Measurements from ENCODE around the gene INSRR.

Gene INSRR

DNA sequence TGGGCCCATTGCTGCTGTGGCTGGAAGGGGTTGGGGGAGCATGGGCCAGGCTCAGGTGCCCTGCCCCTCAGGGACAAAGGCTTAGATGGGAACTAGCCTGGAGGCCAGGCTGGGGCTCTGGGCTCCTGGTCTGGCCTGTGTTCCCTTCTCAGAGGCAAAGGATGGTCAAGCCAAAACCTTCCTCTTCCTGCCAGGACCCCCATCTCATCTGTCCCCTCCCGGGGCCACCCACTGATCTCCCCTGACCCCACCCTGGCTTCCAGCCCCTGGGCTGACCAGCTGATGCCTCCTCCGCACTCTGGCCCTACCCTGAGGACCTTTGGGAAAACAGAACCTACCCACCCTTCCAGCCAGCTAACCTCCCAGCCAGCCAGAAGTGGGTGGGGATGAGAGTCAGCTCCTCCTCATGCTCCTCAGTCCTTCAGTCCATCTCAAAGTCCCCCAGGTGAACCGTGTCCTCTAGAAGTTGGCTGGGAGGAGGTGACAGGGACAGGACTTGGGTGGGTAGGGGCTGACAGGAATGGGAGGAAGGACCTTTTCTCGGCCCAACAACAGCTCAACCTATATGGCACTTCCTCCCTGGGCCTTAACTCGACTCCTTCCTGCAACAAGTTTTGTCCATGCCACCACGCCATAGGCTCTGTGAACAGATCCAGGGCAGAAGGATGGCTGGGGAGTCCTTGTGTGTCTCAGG, 42.1 kb upstream of the INSRR start:
- Histone ChIP-seq H3K9me3 (ENCODE audit: control insufficient read depth, low read length) (peaks cover 4% of the 10 kb centered on the region), H3K27ac (ENCODE audit: low read depth, low read length, severe bottlenecking) (no peak overlapping the region), H3K4me3 (ENCODE audit: extremely low read depth, insufficient read depth, low read length, poor library complexity, severe bottlenecking) (no peak overlapping the region), H3K36me3 (ENCODE audit: control insufficient read depth, insufficient read depth, low read length) (peaks cover 28% of the 10 kb centered on the region), H3K4me1 (ENCODE audit: control insufficient read depth, insufficient read depth, low read length, poor library complexity, severe bottlenecking) (peaks cover 52% of the 10 kb centered on the region)
- 60% methylated on average over 3 of the region's 6 CpGs; no CpG with 5 or more reads in 1 of the 2 experiments for WGBS, 2 experiments (ENCODE audit: insufficient coverage in 2 of 2)

DNA sequence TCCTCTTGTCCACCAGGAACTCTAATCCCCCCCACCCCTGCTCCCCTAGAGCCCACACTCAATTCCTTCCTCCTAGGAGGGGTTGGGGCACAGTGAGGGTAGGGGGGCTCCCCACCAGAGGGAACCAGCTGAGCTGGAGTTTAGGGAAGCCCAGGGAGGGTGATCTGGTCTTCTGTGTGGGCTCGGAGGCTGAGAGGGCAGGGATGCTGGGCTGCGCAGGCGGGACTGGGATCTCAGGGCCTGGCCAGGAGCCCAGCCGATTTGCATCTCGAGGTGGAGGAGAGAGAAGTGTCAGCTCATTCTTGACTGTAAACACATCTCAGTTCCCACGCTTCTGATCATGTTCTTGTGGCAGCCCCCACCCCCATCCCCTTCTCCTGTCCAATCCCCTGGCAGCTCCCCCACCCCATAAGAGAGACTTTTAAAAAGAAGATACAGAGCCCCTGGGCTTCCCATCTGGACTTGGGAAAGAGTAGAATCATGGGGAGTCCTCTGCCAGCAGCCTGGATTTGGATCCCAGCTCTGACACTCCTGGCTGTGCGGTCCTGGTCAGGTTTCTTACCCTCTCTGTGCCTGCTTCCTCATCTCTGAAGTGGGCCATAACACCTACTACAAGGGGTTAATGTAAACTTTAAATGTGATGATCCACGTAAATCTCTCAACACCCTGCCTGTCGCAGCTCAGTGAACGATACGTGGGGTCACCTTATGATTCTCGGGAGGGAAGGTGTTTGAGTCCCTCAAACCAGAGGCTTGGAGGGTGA, 41.2 kb upstream of the INSRR start:
- H3K36me3 ChIP-seq (ENCODE audit: control insufficient read depth, insufficient read depth, low read length) = peaks cover 19% of the 10 kb centered on the region
- WGBS, 2 experiments (ENCODE audit: insufficient coverage in 2 of 2) = 94 to 95% methylated on average over 6 to 7 of the region's 12 CpGs
- H3K4me3 ChIP-seq (ENCODE audit: extremely low read depth, insufficient read depth, low read length, poor library complexity, severe bottlenecking) = no peak overlapping the region
- peaks cover 61% of the 10 kb centered on the region for H3K4me1 ChIP-seq (ENCODE audit: control insufficient read depth, insufficient read depth, low read length, poor library complexity, severe bottlenecking)
- no peaks in the 10 kb centered on the region for H3K9me3 ChIP-seq (ENCODE audit: control insufficient read depth, low read length)
- H3K27ac ChIP-seq (ENCODE audit: low read depth, low read length, severe bottlenecking) = no peak overlapping the region

- WGBS, 2 experiments (ENCODE audit: insufficient coverage in 2 of 2) = 93 to 94% methylated on average over 8 to 10 of the region's 12 CpGs
- Histone ChIP-seq H3K9me3 (ENCODE audit: control insufficient read depth, low read length) (no peaks in the 10 kb centered on the region), H3K4me1 (ENCODE audit: control insufficient read depth, insufficient read depth, low read length, poor library complexity, severe bottlenecking) (peaks cover 68% of the 10 kb centered on the region), H3K27ac (ENCODE audit: low read depth, low read length, severe bottlenecking) (peak overlapping the region; percentile 97), H3K4me3 (ENCODE audit: extremely low read depth, insufficient read depth, low read length, poor library complexity, severe bottlenecking) (no peak overlapping the region), H3K36me3 (ENCODE audit: control insufficient read depth, insufficient read depth, low read length) (peaks cover 11% of the 10 kb centered on the region)
Observed at GRCh38 chr1:156898971-156899664, 40.2 kb upstream of the INSRR start.

DNA sequence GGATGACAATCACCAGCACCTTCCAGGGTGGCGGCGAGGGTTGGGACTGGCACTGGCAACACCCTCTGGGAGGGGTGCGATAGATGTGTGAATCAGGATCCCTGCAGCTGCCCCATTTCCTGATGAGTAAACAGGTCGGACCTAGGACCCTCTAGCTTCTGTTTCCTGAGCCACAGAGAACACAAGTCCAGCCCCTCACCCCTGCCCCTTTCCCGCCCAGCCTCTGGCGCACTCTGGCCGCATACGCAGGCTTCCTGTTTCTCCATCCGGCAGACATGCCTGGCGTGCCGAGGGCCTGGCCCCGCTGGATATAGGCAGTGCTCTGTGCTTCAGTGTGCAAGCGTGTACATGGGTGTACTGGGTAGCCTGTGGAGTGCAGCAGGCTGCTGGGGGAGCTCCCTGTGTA, 39.2 kb upstream of the INSRR start:
- 42 to 49% methylated on average over 8 to 9 of the region's 13 CpGs for WGBS, 2 experiments (ENCODE audit: insufficient coverage in 2 of 2)
- H3K4me1 ChIP-seq (ENCODE audit: control insufficient read depth, insufficient read depth, low read length, poor library complexity, severe bottlenecking) = peaks cover 66% of the 10 kb centered on the region

DNA sequence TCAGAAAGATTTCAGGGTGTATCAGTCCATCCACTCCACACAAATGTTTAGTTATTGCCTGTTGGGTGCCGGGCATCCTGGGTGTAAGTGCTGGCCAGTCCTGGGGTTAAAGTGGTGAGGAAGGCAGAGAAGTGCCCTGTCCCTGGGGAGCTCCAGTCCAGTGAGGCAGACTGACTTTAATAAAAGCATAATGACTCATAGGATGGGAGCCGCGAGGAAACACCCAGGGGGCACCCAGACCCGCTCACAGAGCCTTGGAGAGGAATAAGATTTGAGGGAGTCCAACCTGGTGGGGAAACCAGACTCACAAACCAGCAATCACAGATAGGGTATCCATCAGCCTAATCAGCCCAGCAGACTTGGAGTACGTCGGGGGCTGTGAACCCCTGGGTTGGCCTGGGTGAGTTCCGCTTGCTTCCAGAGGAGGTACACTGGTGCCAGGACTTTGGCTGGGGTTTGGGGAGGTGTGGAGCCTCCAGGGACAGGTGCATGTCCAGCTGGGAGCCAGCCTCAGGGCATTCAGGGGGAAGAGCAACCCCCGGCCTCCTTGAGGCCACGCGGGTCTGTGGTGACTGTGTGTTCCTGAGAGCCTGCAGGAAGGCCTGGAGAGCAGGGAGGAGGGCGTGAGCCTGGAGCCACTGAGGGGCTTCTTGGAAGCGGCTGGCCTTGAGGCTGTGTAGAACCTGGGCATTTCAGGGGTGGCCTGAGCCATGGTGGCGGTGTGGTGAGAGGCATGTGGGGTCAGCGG, 38.3 kb upstream of the INSRR start:
- Histone ChIP-seq H3K9me3 (ENCODE audit: control insufficient read depth, low read length) (no peaks in the 10 kb centered on the region), H3K27ac (ENCODE audit: low read depth, low read length, severe bottlenecking) (peak overlapping the region; percentile 97), H3K36me3 (ENCODE audit: control insufficient read depth, insufficient read depth, low read length) (peaks cover 7% of the 10 kb centered on the region), H3K4me3 (ENCODE audit: extremely low read depth, insufficient read depth, low read length, poor library complexity, severe bottlenecking) (peak overlapping the region; percentile 1), H3K4me1 (ENCODE audit: control insufficient read depth, insufficient read depth, low read length, poor library complexity, severe bottlenecking) (peaks cover 63% of the 10 kb centered on the region)
- WGBS, 2 experiments (ENCODE audit: insufficient coverage in 2 of 2) = 83 to 84% methylated on average over 11 to 12 of the region's 14 CpGs

More for the DNA sequence above, 39.2 kb upstream of the INSRR start:
- peak overlapping the region; percentile 97 for H3K27ac ChIP-seq (ENCODE audit: low read depth, low read length, severe bottlenecking)
- H3K9me3 ChIP-seq (ENCODE audit: control insufficient read depth, low read length) = no peaks in the 10 kb centered on the region
- peaks cover 7% of the 10 kb centered on the region for H3K36me3 ChIP-seq (ENCODE audit: control insufficient read depth, insufficient read depth, low read length)
- peak overlapping the region; percentile 11 for H3K4me3 ChIP-seq (ENCODE audit: extremely low read depth, insufficient read depth, low read length, poor library complexity, severe bottlenecking)

DNA sequence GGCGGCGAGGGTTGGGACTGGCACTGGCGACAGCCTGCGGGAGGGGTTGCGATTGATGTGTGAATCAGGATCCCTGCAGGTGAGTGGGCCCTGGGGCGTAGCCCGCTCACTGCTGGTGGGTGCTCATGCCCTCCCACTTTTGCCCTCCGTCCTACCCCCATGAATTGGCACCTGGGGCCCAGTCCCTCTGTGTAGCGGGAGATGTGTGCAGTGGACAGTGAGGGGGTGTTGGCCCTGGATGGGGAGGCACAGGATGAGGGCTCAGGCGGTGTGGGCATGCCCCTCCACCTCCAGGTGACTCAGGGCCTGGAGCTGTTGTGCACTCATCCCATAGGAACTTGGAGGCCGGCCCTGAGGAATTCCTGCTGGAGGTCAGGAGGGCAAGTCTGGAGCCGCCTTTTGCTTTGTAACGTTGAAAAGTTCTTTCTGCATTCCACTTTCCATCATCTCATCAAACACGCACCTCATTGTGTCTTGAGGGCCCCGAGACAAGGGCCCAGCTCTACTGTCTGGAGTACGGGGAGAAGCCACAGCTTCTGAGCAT, 37.6 kb upstream of the INSRR start:
- Histone ChIP-seq H3K4me3 (ENCODE audit: extremely low read depth, insufficient read depth, low read length, poor library complexity, severe bottlenecking) (no peak overlapping the region), H3K36me3 (ENCODE audit: control insufficient read depth, insufficient read depth, low read length) (peaks cover 7% of the 10 kb centered on the region), H3K9me3 (ENCODE audit: control insufficient read depth, low read length) (no peaks in the 10 kb centered on the region), H3K4me1 (ENCODE audit: control insufficient read depth, insufficient read depth, low read length, poor library complexity, severe bottlenecking) (peaks cover 62% of the 10 kb centered on the region), H3K27ac (ENCODE audit: low read depth, low read length, severe bottlenecking) (peak overlapping the region; percentile 97)
- 73 to 78% methylated on average over 12 to 13 of the region's 16 CpGs for WGBS, 2 experiments (ENCODE audit: insufficient coverage in 2 of 2)

DNA sequence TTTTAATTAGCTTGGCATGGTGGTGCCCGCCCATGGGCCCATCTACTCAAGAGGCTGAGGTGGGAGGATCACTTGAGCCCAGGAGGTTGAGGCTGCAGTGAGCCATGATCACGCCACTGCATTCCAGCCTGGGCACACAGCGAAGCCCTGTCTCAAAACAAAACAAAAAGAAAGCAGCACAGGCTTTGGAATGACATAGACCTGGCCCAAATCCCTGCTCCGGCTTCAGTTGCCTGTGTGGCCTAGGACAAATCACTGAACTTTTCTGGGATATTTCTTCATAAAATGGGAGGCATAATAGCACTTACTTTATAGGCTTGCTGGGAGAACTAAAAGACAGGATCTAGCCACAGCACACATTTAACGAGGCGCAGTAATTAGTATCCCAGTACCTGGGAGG, 37.0 kb upstream of the INSRR start:
- Histone ChIP-seq H3K4me1 (ENCODE audit: control insufficient read depth, insufficient read depth, low read length, poor library complexity, severe bottlenecking) (peaks cover 56% of the 10 kb centered on the region), H3K36me3 (ENCODE audit: control insufficient read depth, insufficient read depth, low read length) (peaks cover 7% of the 10 kb centered on the region), H3K9me3 (ENCODE audit: control insufficient read depth, low read length) (no peaks in the 10 kb centered on the region), H3K4me3 (ENCODE audit: extremely low read depth, insufficient read depth, low read length, poor library complexity, severe bottlenecking) (no peak overlapping the region), H3K27ac (ENCODE audit: low read depth, low read length, severe bottlenecking) (peak overlapping the region; percentile 97)
- 89 to 97% methylated on average over 5 to 6 of the region's 6 CpGs for WGBS, 2 experiments (ENCODE audit: insufficient coverage in 2 of 2)

GRCh38 chr1:156895455-156895812, 36.5 kb upstream of the INSRR start:
- Histone ChIP-seq H3K4me1 (ENCODE audit: control insufficient read depth, insufficient read depth, low read length, poor library complexity, severe bottlenecking) (peaks cover 55% of the 10 kb centered on the region), H3K36me3 (ENCODE audit: control insufficient read depth, insufficient read depth, low read length) (peaks cover 5% of the 10 kb centered on the region), H3K27ac (ENCODE audit: low read depth, low read length, severe bottlenecking) (peak overlapping the region; percentile 97), H3K4me3 (ENCODE audit: extremely low read depth, insufficient read depth, low read length, poor library complexity, severe bottlenecking) (peak overlapping the region; percentile 53), H3K9me3 (ENCODE audit: control insufficient read depth, low read length) (no peaks in the 10 kb centered on the region)
- 79 to 92% methylated on average over 3 to 4 of the region's 4 CpGs for WGBS, 2 experiments (ENCODE audit: insufficient coverage in 2 of 2)

DNA sequence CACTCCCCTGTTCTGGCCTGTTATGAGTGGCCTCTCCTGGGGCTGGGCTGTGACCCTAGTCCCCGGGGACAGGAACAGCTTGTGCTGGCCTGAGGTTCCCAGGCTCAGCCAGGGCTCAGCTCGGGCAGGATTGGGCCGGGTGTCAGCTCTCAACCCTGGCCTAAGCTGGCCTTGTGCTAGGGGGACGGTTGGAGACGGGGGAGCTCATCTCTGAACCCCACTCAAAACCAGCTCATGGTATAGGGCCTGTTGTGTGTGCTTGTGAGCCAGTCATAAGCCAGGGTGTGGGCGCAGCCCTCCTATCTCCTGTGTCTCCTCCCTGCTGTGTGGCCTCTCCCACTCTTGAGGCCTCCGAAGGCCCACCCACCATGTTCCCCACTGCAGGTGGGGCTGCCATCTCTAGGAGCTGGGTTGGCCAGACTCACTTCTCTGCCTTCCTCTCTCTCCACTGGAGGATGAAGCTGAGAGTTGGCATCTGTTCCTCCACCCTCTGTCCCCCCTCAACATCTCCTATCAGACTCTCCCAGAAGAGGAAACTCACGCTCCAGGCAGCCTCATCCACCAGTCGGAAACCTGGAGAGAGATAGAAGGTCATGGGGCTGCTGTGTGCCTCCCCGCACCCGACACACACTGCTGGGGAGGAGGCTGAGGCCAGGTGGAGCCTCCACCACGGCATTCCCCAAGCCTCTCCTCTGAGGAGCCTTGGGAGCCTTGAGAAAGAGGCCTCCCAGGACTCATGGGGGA, 36.0 kb upstream of the INSRR start:
- H3K36me3 ChIP-seq (ENCODE audit: control insufficient read depth, insufficient read depth, low read length) = peaks cover 2% of the 10 kb centered on the region
- 89 to 90% methylated on average over 8 to 10 of the region's 12 CpGs for WGBS, 2 experiments (ENCODE audit: insufficient coverage in 2 of 2)
- H3K27ac ChIP-seq (ENCODE audit: low read depth, low read length, severe bottlenecking) = peak overlapping the region; percentile 97
- H3K4me3 ChIP-seq (ENCODE audit: extremely low read depth, insufficient read depth, low read length, poor library complexity, severe bottlenecking) = peak overlapping the region; percentile 53
- no peaks in the 10 kb centered on the region for H3K9me3 ChIP-seq (ENCODE audit: control insufficient read depth, low read length)
- H3K4me1 ChIP-seq (ENCODE audit: control insufficient read depth, insufficient read depth, low read length, poor library complexity, severe bottlenecking) = peaks cover 54% of the 10 kb centered on the region
